GM19193 (cell line): ENCODE data around the gene MTRR.

Experiments used
- POLR2A ChIP-seq: IDR thresholded peaks from 4 replicates; pipeline ENCODE4 v1.6.1; 2011; ENCODE audit not compliant: insufficient read depth, insufficient read length; ENCODE audit errors: extremely low read depth

The MTRR gene

GRCh38 chr5:7873216-7873615 lies 4.3 kb downstream of the MTRR start:
- no peak for TF ChIP-seq POLR2A

- no peak for TF ChIP-seq POLR2A
Observed at GRCh38 chr5:7874639-7875038, 5.7 kb downstream of the MTRR start.

GRCh38 chr5:7875151-7875550 lies 6.2 kb downstream of the MTRR start:
- TF ChIP-seq POLR2A: no peak

- no peak for TF ChIP-seq POLR2A
Observed at GRCh38 chr5:7876867-7877266, 7.9 kb downstream of the MTRR start.

DNA sequence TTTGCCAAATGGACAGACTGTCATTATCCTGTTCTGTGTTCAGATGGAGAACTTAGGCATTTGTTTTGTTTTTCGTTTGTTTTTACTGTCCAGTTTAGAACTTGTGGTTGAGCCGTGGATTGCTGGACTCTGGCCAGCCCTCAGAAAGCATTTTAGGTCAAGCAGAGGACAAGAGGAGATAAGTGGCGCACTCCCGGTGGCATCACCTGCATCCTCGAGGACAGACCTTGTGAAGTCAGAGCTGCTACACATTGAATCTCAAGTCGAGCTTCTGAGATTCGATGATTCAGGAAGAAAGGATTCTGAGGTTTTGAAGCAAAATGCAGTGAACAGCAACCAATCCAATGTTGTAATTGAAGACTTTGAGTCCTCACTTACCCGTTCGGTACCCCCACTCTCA lies 8.9 kb downstream of the MTRR start:
- TF ChIP-seq POLR2A: no peak

DNA sequence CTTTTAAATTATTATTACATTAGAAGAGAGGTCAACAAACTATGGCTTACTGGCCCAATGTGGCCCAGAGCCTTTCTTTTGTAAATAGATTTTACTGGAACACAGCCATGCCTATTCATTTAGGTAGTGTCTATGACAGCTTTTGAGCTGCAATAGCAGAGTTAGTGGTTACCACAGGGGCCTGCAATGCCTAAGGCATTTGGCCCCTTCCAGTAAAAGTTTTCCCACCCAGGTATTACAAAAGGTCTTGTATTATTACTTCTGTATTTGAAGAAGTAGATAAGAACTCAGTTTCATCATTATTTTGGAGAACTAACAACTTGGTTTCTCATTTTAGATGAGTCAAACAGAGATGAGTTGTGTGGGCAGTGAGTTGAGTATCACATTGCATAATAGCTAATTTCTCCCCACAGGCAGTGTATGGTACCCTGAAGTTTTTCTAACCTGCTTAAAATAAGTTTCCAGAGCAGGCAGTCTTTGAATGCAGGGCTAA lies 9.5 kb downstream of the MTRR start:
- no peak for TF ChIP-seq POLR2A

GRCh38 chr5:7881091-7881490 lies 12.1 kb downstream of the MTRR start:
- no peak for TF ChIP-seq POLR2A

GRCh38 chr5:7881816-7882215 lies 12.9 kb downstream of the MTRR start:
- no peak for TF ChIP-seq POLR2A

DNA sequence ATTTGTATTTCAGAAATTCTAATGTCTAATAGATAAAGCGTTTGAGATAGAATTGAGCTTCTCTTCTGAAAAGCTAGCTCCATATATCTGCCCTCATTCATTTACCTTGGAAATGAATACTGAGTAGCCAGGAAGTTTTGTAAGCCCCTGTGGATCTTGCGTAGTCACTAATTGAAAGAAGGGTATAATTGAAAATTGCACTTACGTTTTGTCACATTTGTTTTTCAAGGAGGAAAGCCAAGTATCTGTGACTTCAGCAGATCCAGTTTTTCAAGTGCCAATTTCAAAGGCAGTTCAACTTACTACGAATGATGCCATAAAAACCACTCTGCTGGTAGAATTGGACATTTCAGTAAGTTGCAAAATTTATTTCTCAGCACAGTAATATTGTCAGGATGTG lies 14.0 kb downstream of the MTRR start:
- no peak for TF ChIP-seq POLR2A

- TF ChIP-seq POLR2A: no peak
Observed at GRCh38 chr5:7884491-7885267, 15.7 kb downstream of the MTRR start.

DNA sequence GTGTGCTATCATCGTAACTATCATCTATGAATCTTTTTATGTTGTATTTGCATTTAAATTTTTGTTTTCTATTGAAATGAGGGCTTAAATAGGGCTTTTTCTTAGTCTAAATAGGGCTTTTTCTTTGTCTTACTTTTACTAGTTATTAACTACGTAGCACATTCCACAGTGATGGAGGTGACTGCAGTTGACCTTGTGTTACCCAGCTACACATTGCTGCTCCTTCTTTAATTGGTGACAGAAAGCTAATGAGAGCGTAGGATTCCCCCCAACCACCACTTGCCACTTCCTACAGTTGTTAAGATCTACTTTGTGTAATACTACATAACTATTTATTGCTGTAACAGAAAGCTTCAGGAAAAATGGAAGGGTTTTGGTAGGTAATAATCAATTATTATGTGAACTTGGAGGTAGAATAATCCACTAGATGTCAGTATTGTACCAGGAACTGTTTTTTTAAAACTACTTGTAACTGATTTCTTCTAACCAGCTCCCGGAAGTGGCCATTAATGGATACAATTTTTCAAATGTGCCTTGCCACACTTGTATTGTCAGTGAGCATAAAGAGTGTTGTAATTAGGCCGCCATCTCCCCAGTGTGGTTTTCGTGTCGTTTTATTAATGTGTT lies 18.0 kb downstream of the MTRR start:
- no peak for TF ChIP-seq POLR2A

GRCh38 chr5:7888901-7889300 lies 20.0 kb downstream of the MTRR start:
- no peak for TF ChIP-seq POLR2A

- no peak for TF ChIP-seq POLR2A
Observed at GRCh38 chr5:7894439-7894838, 25.5 kb downstream of the MTRR start.

GRCh38 chr5:7894860-7895259 lies 25.9 kb downstream of the MTRR start:
- no peak for TF ChIP-seq POLR2A

GRCh38 chr5:7897014-7897600 lies 28.2 kb downstream of the MTRR start:
- TF ChIP-seq POLR2A: no peak

DNA sequence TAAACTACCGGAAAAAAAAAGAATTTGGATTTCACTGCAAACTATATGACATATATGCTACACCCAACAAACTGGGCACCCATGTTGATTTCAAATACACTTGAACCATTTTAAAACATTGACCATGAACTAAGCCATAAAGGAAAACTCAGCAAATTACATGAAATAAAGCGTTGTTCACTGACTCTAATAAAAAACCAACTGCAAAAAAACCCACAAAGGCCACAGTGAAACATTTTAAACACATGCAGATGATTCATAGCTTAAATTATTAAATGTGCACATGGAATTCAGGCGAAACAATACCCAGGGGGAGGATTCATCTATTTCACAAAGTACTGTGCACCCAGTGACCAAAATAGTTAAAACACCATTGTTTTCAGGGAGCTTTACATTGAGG lies 33.3 kb downstream of the MTRR start:
- TF ChIP-seq POLR2A: no peak
